ENCODE results near the gene GNG13.
A peak's percentile ranks its signal among the peaks of the same experiment; 100 is the strongest.

Gene GNG13

GRCh38 chr16:805474-805873 is 4.9 kb upstream of the GNG13 start:
- H3K27ac Mint-ChIP-seq = no peak overlapping the region

GRCh38 chr16:804193-805048 is 3.9 kb upstream of the GNG13 start:
- H3K27ac Mint-ChIP-seq = no peak overlapping the region
- H3K36me3 Mint-ChIP-seq = peaks cover 6% of the 10 kb centered on the region
- ATAC-seq (no peak), DNase-seq (ENCODE audit: low spot score in 2 of 2) (no peak)
- no peaks in the 10 kb centered on the region for H3K9me3 Mint-ChIP-seq
- H3K4me3 Mint-ChIP-seq = no peak overlapping the region
- peaks cover 8% of the 10 kb centered on the region for H3K4me1 Mint-ChIP-seq

More at GRCh38 chr16:805474-805873, 4.9 kb upstream of the GNG13 start:
- DNase-seq (ENCODE audit: low spot score in 2 of 2) (no peak), ATAC-seq (no peak)
- peaks cover 8% of the 10 kb centered on the region for H3K4me1 Mint-ChIP-seq
- H3K4me3 Mint-ChIP-seq = no peak overlapping the region
- H3K9me3 Mint-ChIP-seq = no peaks in the 10 kb centered on the region
- peaks cover 6% of the 10 kb centered on the region for H3K36me3 Mint-ChIP-seq

DNA sequence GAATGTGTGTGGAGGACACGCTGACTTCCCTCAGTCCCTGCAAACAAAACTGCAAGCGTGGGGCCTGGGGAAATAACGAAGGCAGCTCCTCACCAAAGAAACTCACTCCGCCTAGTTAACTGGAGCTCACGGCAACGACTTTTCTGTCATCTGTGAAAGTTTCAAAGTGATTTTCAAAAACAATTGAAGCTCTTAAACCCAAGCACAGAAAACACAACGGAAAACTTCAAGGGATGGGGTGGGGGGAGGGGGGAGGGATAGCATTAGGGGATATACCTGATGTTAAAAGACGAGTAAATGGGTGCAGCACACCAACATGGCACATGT is 3.2 kb upstream of the GNG13 start:
- Mint-ChIP-seq H3K36me3 (peaks cover 6% of the 10 kb centered on the region), H3K9me3 (no peaks in the 10 kb centered on the region), H3K4me3 (no peak overlapping the region), H3K27ac (no peak overlapping the region), H3K4me1 (peaks cover 8% of the 10 kb centered on the region)
- no peak for DNase-seq (ENCODE audit: low spot score in 2 of 2)
- no peak for ATAC-seq

- no peaks in the 10 kb centered on the region for H3K9me3 Mint-ChIP-seq
- H3K4me1 Mint-ChIP-seq = peaks cover 6% of the 10 kb centered on the region
- ATAC-seq (no peak), DNase-seq (ENCODE audit: low spot score in 2 of 2) (no peak)
- H3K27ac Mint-ChIP-seq = no peak overlapping the region
- H3K4me3 Mint-ChIP-seq = no peak overlapping the region
- peaks cover 6% of the 10 kb centered on the region for H3K36me3 Mint-ChIP-seq
Observed at GRCh38 chr16:802914-803753, 2.6 kb upstream of the GNG13 start.

GRCh38 chr16:802461-802860 is 1.9 kb upstream of the GNG13 start:
- Mint-ChIP-seq H3K4me3 (no peak overlapping the region), H3K27ac (no peak overlapping the region), H3K36me3 (peaks cover 6% of the 10 kb centered on the region), H3K9me3 (no peaks in the 10 kb centered on the region), H3K4me1 (no peaks in the 10 kb centered on the region)
- ATAC-seq = no peak
- no peak for DNase-seq (ENCODE audit: low spot score in 2 of 2)

GRCh38 chr16:801584-802363 is 1.2 kb upstream of the GNG13 start:
- no peak overlapping the region for H3K27ac Mint-ChIP-seq
- DNase-seq (ENCODE audit: low spot score in 2 of 2) (no peak), ATAC-seq (no peak)
- no peaks in the 10 kb centered on the region for H3K9me3 Mint-ChIP-seq
- no peak overlapping the region for H3K4me3 Mint-ChIP-seq
- no peaks in the 10 kb centered on the region for H3K4me1 Mint-ChIP-seq
- peaks cover 6% of the 10 kb centered on the region for H3K36me3 Mint-ChIP-seq

DNA sequence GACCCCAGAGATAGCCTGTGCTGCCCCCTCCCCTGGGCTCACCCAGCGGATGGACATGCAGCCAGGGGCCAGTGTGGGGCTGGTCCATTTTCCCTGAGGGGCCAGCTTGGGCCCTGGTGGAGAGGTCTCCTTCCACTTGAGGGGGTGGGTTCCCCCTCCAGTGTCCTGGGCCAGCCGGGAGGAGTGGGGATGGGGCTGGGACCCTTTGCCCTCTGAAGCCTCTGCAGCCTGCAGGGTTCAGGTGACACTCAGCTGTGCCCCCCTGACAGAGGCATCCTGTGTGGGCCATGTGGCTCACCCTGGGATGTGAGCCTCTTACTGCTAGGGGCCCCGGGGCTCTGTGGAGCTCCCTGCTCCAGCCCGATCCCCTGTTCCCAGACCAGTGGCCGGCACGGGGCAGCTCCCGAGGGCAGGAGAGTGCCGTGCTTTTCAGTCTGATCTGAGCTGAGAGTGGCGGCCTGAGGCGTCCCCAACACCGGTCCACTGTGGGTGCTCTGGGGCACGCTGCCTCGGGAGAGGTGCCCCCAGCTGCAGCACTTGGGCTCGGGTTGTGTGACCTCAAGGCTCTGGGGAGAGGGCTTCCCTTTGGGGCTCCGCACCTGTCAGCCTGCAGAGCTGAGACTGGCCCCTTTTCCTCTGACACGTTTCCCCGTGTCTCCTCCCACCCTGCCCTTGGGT is 439 bp upstream of the GNG13 start:
- H3K27ac Mint-ChIP-seq = no peak overlapping the region
- H3K4me3 Mint-ChIP-seq = no peak overlapping the region
- no peaks in the 10 kb centered on the region for H3K9me3 Mint-ChIP-seq

GRCh38 chr16:799111-799947 is 1.2 kb downstream of the GNG13 start:
- no peak overlapping the region for H3K4me3 Mint-ChIP-seq
- no peaks in the 10 kb centered on the region for H3K9me3 Mint-ChIP-seq
- peaks cover 4% of the 10 kb centered on the region for H3K4me1 Mint-ChIP-seq
- no peak overlapping the region for H3K27ac Mint-ChIP-seq
- no peak for DNase-seq (ENCODE audit: low spot score in 2 of 2)
- ATAC-seq = no peak
- H3K36me3 Mint-ChIP-seq = no peaks in the 10 kb centered on the region

More for the DNA sequence above, 439 bp upstream of the GNG13 start:
- no peak for ATAC-seq
- H3K4me1 Mint-ChIP-seq = peaks cover 1% of the 10 kb centered on the region
- DNase-seq (ENCODE audit: low spot score in 2 of 2) = no peak
- H3K36me3 Mint-ChIP-seq = peaks cover 3% of the 10 kb centered on the region

- no peaks in the 10 kb centered on the region for H3K36me3 Mint-ChIP-seq
- no peak for DNase-seq (ENCODE audit: low spot score in 2 of 2)
- peaks cover 4% of the 10 kb centered on the region for H3K4me1 Mint-ChIP-seq
- ATAC-seq = no peak
- H3K27ac Mint-ChIP-seq = no peak overlapping the region
- H3K9me3 Mint-ChIP-seq = no peaks in the 10 kb centered on the region
- no peak overlapping the region for H3K4me3 Mint-ChIP-seq
Observed at GRCh38 chr16:798666-799065, 1.9 kb downstream of the GNG13 start.

DNA sequence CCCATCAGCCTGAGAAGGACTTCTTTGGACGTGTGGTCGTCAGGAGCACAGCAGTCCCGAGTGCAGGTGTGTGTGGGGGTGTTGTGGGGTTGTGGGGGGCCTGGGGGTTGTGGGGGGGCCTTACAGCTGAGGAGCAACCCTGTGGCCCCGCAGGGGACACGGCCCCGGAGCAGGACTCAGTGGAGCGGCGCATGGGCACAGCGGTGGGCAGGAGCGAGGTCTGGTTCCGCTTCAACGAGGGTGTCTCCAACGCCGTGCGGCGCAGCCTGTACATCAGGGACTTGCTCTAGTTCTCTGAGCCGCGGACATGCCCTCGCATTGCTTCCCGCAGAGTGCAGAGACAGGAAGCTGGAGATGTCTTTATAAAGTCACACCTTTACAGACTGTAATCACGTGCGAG is 2.8 kb downstream of the GNG13 start:
- H3K4me1 Mint-ChIP-seq = peaks cover 4% of the 10 kb centered on the region
- no peak for ATAC-seq
- no peak overlapping the region for H3K4me3 Mint-ChIP-seq
- no peaks in the 10 kb centered on the region for H3K9me3 Mint-ChIP-seq
- DNase-seq (ENCODE audit: low spot score in 2 of 2) = no peak
- no peak overlapping the region for H3K27ac Mint-ChIP-seq
- H3K36me3 Mint-ChIP-seq = no peaks in the 10 kb centered on the region

DNA sequence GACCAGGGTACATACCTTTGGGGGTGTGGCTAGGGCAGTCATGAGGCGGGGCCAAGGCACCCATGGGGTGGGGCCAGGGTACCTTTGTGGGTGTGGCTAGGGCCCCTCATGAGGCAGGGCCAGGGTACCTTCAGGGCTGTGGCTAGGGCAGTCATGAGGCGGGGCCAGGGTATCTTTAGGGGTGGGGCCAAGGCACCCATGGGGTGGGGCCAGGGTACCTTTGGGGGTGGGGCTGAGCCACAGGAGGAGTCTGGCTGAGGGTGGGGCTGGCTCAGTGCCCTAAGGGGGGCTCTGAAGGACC is 3.5 kb downstream of the GNG13 start:
- Mint-ChIP-seq H3K36me3 (no peaks in the 10 kb centered on the region), H3K27ac (no peak overlapping the region), H3K9me3 (no peaks in the 10 kb centered on the region), H3K4me3 (no peak overlapping the region), H3K4me1 (peaks cover 4% of the 10 kb centered on the region)
- ATAC-seq = peak; percentile 41
- DNase-seq (ENCODE audit: low spot score in 2 of 2) = no peak

GRCh38 chr16:796296-797119 is 4.0 kb downstream of the GNG13 start:
- H3K4me1 Mint-ChIP-seq = peaks cover 8% of the 10 kb centered on the region
- no peak overlapping the region for H3K27ac Mint-ChIP-seq
- H3K9me3 Mint-ChIP-seq = no peaks in the 10 kb centered on the region
- DNase-seq (ENCODE audit: low spot score in 2 of 2) (no peak), ATAC-seq (no peak)
- H3K36me3 Mint-ChIP-seq = peaks cover 3% of the 10 kb centered on the region
- no peak overlapping the region for H3K4me3 Mint-ChIP-seq

DNA sequence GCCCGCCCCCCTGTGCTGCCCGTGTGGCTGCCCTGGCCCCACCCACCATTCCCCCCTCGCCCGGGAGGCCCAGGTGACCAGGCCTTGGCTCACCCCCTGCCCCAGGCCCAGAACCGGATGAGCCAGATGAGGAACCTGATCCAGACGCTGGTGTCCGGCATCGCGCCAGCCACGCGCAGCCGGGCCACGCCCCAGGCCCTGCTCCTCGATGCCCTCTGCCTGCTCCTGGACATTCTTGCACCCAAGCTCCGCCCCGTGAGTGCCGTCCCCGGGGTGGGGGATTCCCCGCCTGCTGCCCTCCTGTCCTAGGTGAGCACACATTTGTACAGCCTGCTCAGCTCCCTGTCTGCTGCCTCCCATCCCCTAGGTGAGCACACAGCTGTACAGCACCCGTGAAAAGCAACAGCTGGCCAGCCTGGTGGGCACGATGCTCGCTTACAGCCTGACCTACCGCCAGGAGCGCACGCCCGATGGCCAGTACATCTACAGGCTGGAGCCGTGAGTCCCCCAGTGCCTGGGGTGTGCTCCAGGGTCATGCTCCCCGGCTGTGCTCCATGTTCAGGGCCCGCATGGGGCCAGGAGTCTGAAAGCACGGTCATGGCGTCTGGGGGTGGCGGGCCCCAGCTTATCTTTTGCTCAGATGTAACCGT is 4.8 kb downstream of the GNG13 start:
- no peak for ATAC-seq
- H3K27ac Mint-ChIP-seq = no peak overlapping the region
- no peak overlapping the region for H3K4me3 Mint-ChIP-seq
- H3K9me3 Mint-ChIP-seq = no peaks in the 10 kb centered on the region
- peaks cover 13% of the 10 kb centered on the region for H3K4me1 Mint-ChIP-seq
- no peak for DNase-seq (ENCODE audit: low spot score in 2 of 2)
- H3K36me3 Mint-ChIP-seq = peaks cover 11% of the 10 kb centered on the region
